ENCODE results near the gene SENP2. TPM values are rescaled to one million over a fixed set of nuclear protein-coding genes. Genes with fewer than 3 reads are reported as not detected.

The SENP2 gene
- polyA plus RNA-seq, 2 of the 4 experiments (the other 2 are of a cell fraction) = 19.7 to 22.4 TPM

GRCh38 chr3:185648396-185648795 is 62.3 kb downstream of the SENP2 start:
- DNase-seq (ENCODE audit: low read depth in 1 of 2, low spot score in 1 of 2) (no peak), FAIRE-seq (no peak), ATAC-seq (no peak)
- Histone ChIP-seq H3K4me3 (no peak overlapping the region), H3K9me3 (no peaks in the 10 kb centered on the region), H3K4me2 (no peak overlapping the region), H3K4me1 (no peaks in the 10 kb centered on the region), H3K27ac (no peak overlapping the region)
- ChIA-PET CTCF (interaction anchor here (2.4 to 3.9 kb wide), 2 partner anchors 11 to 12 kb away, joined by 14 to 29 read pairs; no protein-coding TSS in a partner anchor), POLR2A (interaction anchor here (0.7 kb wide), 1 partner anchor 62 kb away, joined by 4 read pairs; the partner anchor contains the start of gene SENP2)
- TF ChIP-seq NPAS2 (CRISPR knock-in tag; IDR thresholded peaks at IDR 0.05; ENCODE audit: borderline replicate concordance) (no peak), CHD4 (IDR thresholded peaks at IDR 0.05; ENCODE audit: borderline replicate concordance) (no peak), GATA3 (IDR thresholded peaks at IDR 0.05; ENCODE audit: borderline replicate concordance) (no peak)
- WGBS (ENCODE audit: missing lambda C conversion rate) = 94% methylated on average over 4 of the region's 4 CpGs

- Histone ChIP-seq H3K27ac (no peak overlapping the region), H3K9me3 (no peaks in the 10 kb centered on the region), H3K4me3 (no peak overlapping the region), H3K4me2 (no peak overlapping the region), H3K4me1 (no peaks in the 10 kb centered on the region)
- DNase-seq (ENCODE audit: low read depth in 1 of 2, low spot score in 1 of 2) = no peak
- ATAC-seq = no peak
- POLR2A ChIA-PET = no interaction called here
- 96% methylated on average over 10 of the region's 10 CpGs for WGBS (ENCODE audit: missing lambda C conversion rate)
- CTCF ChIA-PET = interaction anchor here (1.3 to 3.9 kb wide), 2 partner anchors 11 to 258 kb away, joined by 3 to 29 read pairs; no protein-coding TSS in a partner anchor
- FAIRE-seq = no peak
- TF ChIP-seq ZNF302 (CRISPR knock-in tag; IDR thresholded peaks at IDR 0.05) (no peak), REST (IDR thresholded peaks at IDR 0.05) (no peak), PHF8 (IDR thresholded peaks at IDR 0.05; ENCODE audit: borderline replicate concordance, low read depth) (no peak), CBX2 (IDR thresholded peaks at IDR 0.05; ENCODE audit: borderline replicate concordance, low read depth) (no peak), POLR2AphosphoS2 (conservative IDR thresholded peaks at IDR 0.05; ENCODE audit: low read length) (no peak)
Observed at GRCh38 chr3:185649414-185649813, 63.3 kb downstream of the SENP2 start.

- Histone ChIP-seq H3K27ac (no peak overlapping the region), H3K4me1 (0 out of 3 replicates have a peak, but pooled peaks cover 9% of the 10 kb centered on the region), H3K9me3 (no peaks in the 10 kb centered on the region), H3K4me3 (no peak overlapping the region), H3K4me2 (no peak overlapping the region)
- no peak for TF ChIP-seq JUN (IDR thresholded peaks at IDR 0.05)
- no peak for TF ChIP-seq TP53 (CRISPR knock-in tag; IDR thresholded peaks at IDR 0.05)
- TF ChIP-seq TFCP2L1 (CRISPR knock-in tag; IDR thresholded peaks at IDR 0.05) = no peak
- TF ChIP-seq RNF2 (IDR thresholded peaks at IDR 0.05; ENCODE audit: borderline replicate concordance, low read depth) = no peak
- TF ChIP-seq HES2 (IDR thresholded peaks at IDR 0.05) = no peak
- no peak for TF ChIP-seq USF2 (IDR thresholded peaks at IDR 0.05)
- no peak for TF ChIP-seq EHF (CRISPR knock-in tag; IDR thresholded peaks at IDR 0.05)
- no peak for TF ChIP-seq REST (IDR thresholded peaks at IDR 0.05)
- TF ChIP-seq HMGXB4 (CRISPR knock-in tag; IDR thresholded peaks at IDR 0.05; ENCODE audit: borderline replicate concordance) = no peak
- TF ChIP-seq ZSCAN20 (CRISPR knock-in tag; IDR thresholded peaks at IDR 0.05) = no peak
- TF ChIP-seq FOXS1 (CRISPR knock-in tag; IDR thresholded peaks at IDR 0.05) = no peak
- no peak for TF ChIP-seq KDM1A (IDR thresholded peaks at IDR 0.05; ENCODE audit: low read depth)
- TF ChIP-seq EHMT2 (IDR thresholded peaks at IDR 0.05; ENCODE audit: low read depth) = no peak
- no peak for TF ChIP-seq PHF8 (IDR thresholded peaks at IDR 0.05; ENCODE audit: borderline replicate concordance, low read depth)
- no peak for TF ChIP-seq ZC3H11A (IDR thresholded peaks at IDR 0.05)
- TF ChIP-seq RFX5 (IDR thresholded peaks at IDR 0.05) = no peak
- TF ChIP-seq MAFK (IDR thresholded peaks at IDR 0.05; ENCODE audit: partially characterized antibody) = no peak
- POLR2A ChIA-PET = no interaction called here
- FAIRE-seq (no peak), DNase-seq (ENCODE audit: low read depth in 1 of 2, low spot score in 1 of 2) (no peak), ATAC-seq (no peak)
- WGBS (ENCODE audit: missing lambda C conversion rate) = 93% methylated on average over 9 of the region's 9 CpGs
- CTCF ChIA-PET = interaction anchor here (1.1 to 3.9 kb wide), 4 partner anchors 8 to 888 kb away, joined by 4 to 29 read pairs (median 6); no protein-coding TSS in a partner anchor
Observed at GRCh38 chr3:185651971-185652370, 65.9 kb downstream of the SENP2 start.
